ENCODE data around the gene GNG5.

Gene GNG5

DNA sequence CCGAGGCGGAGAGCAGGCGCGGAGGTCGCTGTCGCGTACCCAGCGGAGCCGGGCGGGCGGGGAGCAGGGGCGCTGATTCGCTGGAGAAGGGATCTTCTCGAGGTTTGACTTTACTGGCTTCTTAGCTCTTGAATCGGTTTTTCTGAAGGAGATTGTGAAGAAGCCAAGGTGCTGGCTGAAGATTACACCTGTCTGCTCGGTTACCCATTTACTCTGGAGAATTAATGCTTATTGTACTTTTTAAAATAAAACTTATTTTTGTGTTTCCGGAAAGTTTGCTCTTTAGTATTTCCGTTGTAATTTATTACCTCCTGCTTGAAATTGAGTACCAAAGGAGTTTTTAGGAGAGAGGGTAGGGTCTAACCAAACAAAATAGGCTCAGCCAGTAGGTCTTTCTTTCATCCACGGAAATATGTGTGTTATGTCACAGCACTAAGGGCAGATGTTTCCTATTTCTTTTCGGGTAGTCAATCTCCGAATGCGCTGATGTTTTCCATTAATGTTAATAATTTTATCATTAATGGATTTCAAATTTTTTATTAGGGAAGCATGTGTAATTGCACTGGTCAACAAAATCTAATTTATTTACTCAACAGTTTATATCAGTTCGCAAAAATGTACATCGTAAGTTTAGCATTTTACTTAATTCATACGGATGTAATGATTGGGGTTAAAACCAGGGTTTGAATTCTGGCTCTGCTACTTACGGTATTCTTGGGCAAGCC is 510 bp upstream of the GNG5 start:
- no peak for DNase-seq (ENCODE audit: low read depth)
- TF ChIP-seq, protein P1, sequence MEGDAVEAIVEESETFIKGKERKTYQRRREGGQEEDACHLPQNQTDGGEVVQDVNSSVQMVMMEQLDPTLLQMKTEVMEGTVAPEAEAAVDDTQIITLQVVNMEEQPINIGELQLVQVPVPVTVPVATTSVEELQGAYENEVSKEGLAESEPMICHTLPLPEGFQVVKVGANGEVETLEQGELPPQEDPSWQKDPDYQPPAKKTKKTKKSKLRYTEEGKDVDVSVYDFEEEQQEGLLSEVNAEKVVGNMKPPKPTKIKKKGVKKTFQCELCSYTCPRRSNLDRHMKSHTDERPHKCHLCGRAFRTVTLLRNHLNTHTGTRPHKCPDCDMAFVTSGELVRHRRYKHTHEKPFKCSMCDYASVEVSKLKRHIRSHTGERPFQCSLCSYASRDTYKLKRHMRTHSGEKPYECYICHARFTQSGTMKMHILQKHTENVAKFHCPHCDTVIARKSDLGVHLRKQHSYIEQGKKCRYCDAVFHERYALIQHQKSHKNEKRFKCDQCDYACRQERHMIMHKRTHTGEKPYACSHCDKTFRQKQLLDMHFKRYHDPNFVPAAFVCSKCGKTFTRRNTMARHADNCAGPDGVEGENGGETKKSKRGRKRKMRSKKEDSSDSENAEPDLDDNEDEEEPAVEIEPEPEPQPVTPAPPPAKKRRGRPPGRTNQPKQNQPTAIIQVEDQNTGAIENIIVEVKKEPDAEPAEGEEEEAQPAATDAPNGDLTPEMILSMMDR (IDR thresholded peaks at IDR 0.05; ENCODE audit: control insufficient read depth, insufficient read depth, low read depth, low read length, missing control alignments): no peak
- peak overlapping the region; percentile 86 for H3K4me3 ChIP-seq (ENCODE audit: control insufficient read depth, low read depth, low read length)

DNA sequence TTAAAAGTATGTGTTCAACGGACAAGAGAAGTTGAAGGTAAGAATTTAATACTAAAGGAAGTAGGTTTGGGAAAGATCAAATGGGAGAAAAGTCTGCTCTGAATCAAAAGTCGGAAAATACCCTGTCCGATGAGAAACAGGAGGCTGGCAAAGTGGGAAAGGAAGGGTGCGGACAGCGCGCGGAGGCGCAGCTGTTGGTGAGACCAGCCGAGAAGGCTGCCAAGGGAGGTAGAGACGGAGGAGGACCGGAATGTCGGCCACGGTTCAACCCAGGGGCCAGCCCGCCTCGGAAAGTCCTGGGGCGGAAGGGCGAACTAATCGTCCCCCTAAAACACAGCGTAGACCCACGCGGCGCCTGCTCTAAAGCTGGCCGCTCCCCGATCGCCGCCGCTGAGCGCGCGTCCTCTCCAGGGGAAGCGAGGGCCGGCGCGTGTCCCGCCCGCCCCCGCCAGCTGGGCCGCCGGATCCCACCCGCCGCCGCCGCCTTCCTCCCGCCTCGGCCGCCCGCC is 834 bp downstream of the GNG5 start:
- no peak for DNase-seq (ENCODE audit: low read depth)
- H3K4me3 ChIP-seq (ENCODE audit: control insufficient read depth, low read depth, low read length): peak overlapping the region; percentile 86
- TF ChIP-seq, protein P1 (IDR thresholded peaks at IDR 0.05; ENCODE audit: control insufficient read depth, insufficient read depth, low read depth, low read length, missing control alignments): no peak

DNA sequence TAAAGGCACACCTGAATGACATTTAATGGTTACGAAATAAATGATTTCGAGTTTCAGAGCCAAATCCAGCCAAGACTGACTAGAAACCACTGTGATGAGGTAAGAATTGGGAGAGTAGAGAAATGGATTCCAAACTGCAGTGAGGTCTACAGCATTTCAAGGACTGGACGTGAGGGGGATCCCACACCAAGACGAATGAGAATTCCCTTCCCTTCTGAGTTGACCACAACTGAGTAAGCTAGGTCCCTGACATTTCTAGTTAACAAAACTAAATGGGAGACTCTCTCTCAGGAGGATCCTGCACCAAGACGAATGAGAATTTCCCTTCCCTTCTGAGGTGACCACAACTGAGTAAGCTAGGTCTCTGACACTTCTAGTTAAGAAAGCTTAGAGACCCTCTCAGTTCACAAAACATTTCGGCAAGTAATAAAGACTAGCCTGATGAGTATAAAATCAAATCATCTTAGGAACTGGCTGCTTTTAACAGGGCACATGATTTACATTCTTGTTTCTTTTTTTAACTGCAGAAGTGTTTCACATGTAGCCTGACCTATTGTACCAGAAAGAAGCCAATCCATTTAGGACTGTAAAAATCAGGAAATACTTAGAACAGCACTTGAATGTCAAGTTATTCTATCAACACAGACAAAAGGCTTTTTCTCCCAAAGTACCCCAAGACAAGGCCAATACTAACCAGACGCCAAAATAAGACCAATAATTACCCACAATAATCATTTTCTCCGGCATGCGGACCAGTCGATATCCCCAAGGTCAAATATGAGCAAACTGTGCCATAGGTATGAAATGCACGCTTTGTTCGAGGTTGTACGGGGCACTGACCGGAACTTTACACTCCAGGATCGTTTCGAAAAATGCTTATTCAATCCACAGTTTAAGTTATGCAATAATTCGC is 1.5 kb downstream of the GNG5 start:
- H3K4me3 ChIP-seq (ENCODE audit: control insufficient read depth, low read depth, low read length): peak overlapping the region; percentile 86
- DNase-seq (ENCODE audit: low read depth): peak; percentile 33
- TF ChIP-seq, protein P1 (IDR thresholded peaks at IDR 0.05; ENCODE audit: control insufficient read depth, insufficient read depth, low read depth, low read length, missing control alignments): no peak

DNA sequence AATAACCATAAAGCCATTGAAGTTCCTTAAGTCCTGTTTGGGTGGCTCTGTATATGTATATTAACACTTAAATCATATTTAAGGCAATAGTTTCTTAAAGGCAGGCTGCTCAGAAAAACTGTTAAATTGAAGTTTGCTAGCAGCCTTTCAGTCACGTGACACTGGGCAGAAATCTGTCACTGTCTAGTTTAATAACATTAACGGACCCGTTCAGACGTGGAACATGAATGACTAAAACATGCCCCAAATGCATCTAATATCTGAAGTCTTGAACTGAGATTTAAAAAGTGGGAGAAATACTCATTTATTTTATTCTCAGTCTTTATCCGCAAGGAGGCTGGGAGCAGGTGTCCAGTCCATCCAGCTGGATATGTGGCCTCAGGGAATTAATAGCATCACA is 3.5 kb downstream of the GNG5 start:
- TF ChIP-seq, protein P1 (IDR thresholded peaks at IDR 0.05; ENCODE audit: control insufficient read depth, insufficient read depth, low read depth, low read length, missing control alignments): no peak
- DNase-seq (ENCODE audit: low read depth): no peak
- no peak overlapping the region for H3K4me3 ChIP-seq (ENCODE audit: control insufficient read depth, low read depth, low read length)

DNA sequence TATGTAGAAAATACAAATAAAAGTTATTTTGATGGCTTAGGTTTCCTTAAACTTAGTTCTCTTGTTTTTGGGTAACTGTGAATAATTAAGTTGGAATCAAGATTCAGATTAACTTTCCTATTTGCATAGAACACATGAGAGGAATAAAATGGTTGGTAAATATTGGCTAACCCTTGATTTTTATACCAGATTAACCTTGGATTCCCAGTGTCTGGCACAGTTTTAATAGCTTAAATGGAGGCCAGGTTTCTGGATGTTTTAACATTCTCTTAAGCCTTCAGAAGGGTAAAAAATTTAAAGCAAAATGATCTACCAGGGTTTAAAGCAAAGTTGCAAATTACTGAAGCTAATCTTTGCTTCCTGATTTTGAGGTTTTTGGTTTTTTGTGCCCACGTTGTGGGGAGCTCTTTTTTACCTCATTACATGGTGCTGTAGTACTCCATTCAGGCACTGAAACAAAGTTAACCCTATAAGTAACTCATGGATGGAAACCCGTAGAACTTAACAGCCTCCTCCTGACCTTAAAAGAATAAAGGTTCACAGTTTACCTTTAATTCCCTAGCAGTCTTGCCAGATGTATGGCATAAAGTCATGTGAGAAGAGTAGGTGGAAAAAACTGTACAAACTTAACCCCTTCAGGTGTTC is 8.6 kb downstream of the GNG5 start:
- TF ChIP-seq, protein P1 (IDR thresholded peaks at IDR 0.05; ENCODE audit: control insufficient read depth, insufficient read depth, low read depth, low read length, missing control alignments): no peak
- no peak for DNase-seq (ENCODE audit: low read depth)

DNA sequence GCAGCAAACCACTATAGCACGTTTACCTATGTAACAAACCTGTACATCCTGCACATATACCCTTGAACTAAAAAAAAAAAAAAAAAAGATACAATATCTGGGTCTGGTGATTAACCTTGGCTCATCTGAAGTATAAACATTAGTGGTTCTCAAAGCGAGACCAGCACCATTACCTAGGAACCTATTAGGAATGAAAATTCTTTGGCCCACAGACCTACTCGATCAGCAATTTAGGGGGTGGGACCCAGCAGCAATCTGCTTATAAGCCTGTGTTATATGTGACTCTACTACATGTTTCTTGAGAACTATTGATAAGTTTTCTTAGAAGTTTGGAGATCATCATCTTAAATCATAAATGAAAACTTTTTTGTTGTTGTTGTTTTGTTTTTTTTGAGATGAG is 9.9 kb downstream of the GNG5 start:
- no peak for DNase-seq (ENCODE audit: low read depth)
- TF ChIP-seq, protein P1 (IDR thresholded peaks at IDR 0.05; ENCODE audit: control insufficient read depth, insufficient read depth, low read depth, low read length, missing control alignments): no peak
- no peak overlapping the region for H3K4me3 ChIP-seq (ENCODE audit: control insufficient read depth, low read depth, low read length)

More for the DNA sequence above, 8.6 kb downstream of the GNG5 start:
- no peak overlapping the region for H3K4me3 ChIP-seq (ENCODE audit: control insufficient read depth, low read depth, low read length)

Measured in AG09309 (cell line).